ENCODE results near the gene ATP4B.

ATP4B gene

DNA sequence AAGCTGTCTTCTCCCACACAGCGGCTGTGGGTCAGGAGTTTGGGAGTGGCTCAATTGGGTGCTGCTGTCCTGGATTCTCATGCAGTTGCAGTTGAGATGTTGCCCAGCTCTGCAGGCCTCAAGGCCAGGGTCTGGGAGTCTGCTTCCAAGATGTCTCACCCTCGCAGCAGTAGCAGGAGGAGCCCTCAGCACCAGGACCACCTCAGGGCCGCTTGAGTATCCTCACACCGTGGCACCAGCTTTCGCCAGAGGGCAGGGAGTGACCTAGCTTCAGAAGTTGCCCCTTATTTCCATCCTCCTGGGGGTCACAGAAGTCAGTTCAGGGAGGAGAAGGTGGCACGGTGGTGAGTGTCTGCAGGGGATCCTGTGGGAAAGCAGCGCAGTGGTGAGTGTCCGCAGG is 52.5 kb downstream of the ATP4B start:
- no peak for DNase-seq

DNA sequence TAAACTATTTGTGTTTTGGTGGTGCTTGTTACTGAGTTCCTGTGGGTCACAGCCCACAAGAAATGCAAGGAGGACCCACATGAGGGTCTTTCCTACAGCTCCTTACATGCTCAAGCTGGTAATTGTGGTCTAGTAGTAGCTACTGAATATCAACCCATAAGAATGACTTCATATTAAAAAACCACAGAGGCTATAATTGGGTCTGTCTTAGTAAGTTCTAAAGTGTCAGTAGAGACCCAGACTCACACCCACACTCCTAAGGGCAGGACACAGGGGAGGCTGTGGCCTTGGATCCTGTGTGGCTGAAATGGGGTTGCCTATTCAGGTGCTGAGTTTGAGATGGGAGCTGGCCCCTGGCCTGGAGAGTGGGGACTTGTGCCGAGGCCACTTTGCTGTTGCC is 53.8 kb downstream of the ATP4B start:
- DNase-seq = no peak

DNA sequence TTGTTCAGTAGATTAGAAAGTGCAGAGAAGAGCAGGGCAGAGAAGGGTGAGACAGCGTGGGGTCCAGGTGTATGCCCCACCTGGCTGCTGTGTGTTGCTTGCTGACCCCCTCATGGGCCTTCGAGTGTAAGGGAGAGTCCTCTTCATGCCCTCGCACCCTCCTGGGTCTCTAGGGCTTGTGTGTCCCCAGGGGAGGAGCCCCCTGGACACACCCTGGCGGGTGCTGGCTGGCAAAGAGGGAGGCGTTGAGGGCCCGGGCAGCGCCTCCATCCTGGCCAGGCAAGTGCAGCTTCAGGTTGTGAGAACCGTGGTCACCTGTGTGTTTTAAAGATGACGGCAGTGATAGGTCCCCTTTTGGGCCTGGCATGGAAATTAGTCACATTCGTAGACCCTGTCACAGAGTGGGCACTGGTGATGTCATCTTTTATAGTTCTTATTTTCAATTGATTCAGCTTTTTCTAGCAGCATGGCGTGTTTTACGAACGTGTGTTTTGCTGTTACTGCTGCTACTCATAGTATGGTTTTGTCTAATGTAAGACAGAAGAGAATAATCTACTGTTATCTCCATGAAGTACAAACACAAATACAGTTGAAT is 54.8 kb downstream of the ATP4B start:
- no peak for DNase-seq

DNA sequence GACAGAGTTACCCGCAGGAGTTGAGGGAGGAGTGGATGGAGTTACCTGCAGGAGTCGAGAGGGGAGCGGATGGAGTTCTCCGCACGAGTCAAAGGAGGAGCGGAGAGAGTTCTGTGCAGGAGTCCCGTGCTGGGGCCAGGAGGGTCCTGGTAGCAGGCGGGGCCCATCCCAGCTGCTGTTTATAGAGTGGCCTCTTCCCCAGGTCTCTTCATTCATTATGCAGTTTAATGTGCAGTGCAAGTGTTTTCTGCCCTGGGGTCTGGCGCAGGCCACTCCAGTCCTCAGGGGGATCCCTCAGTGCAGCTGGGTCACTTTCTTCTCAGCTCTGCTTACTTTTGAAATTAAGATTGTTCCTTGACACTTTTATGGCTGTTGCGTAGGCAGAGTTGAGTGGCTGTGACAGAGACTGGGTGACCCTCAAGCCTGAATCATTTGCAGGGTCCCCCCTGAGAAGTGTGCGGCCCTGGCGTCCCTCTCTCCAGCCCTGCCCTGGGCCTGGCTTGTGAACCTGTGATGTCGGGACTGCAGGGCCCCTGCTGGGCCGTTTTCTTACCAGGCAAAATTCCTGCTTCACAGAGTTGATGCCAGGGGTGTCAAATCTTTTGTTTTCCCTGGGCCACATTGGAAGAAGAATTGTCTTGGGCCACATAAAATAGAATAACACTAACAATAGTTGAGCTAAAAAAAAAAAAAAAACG is 55.6 kb downstream of the ATP4B start:
- DNase-seq = no peak

DNA sequence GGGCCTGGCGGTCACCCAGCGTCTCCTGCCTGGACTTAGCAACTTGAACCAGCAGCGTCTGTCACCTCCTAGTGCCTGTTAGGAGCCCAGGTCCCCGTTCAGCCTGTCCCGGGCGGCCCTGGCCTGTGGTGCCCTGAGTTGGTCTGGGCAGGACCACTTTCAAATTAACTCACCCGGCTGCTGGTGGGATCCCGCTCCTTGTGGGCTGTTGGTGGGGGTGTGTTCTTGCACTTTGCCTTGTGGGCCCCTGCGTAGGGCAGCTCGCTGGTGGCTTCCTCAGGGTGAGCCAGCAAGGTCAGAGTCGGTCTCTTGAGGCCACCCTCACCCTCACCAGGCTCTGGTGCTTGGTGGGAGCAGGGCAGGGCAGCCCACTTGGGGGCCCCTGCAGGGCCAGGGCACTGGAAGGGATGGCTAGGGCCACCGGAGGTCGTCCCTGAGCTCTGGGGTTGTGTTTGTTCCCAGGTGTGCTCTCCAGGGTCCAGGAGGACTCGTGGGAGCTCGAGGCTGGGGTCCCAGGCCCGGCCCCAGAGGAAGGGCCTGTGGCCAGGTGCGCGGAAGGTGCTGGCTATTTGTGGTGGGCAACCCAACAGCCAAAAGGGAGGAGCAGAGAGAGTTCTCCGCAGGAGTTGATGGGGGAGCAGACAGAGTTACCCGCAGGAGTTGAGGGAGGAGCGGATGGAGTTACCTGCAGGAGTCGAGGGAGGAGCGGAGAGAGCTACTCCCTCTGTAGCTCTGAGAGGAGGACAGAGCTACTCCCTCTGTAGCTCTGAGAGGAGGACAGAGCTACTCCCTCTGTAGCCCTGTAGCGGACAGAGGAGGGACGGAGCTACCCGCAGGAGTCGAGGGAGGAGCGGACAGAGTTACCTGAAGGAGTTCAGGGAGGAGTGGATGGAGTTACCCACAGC is 56.6 kb downstream of the ATP4B start:
- DNase-seq = no peak

DNA sequence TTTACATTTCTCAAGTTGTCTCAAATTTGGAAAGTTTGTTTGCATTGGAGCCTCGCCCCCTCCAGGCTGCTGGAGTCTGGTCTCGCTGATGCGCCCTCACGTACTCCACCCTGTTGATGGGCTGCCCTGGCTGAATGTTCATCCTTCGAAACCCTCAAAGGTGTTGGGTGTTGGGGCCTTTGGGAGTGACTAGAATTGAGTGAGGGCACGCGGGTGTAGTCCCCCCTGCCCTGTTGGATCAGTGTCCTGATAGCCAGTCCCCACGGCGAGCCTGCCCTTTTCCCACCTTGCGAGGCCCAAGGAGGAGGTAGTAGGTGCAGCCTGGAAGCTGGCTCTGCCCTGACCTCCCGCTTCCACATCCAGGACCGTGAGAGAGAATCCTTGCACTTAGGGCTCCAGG is 58.6 kb downstream of the ATP4B start:
- DNase-seq = no peak
